Measurements from ENCODE around the gene SPINK2.

Gene SPINK2

GRCh38 chr4:56859841-56860240, 38.3 kb upstream of the SPINK2 start:
- peak overlapping the region; percentile 49 for H3K27ac Mint-ChIP-seq
- no peak for DNase-seq
- H3K36me3 Mint-ChIP-seq (ENCODE audit: low read depth) = no peaks in the 10 kb centered on the region
- peaks cover 10% of the 10 kb centered on the region for H3K27me3 Mint-ChIP-seq (ENCODE audit: low read depth, poor library complexity)
- H3K9me3 Mint-ChIP-seq = no peaks in the 10 kb centered on the region
- H3K4me3 Mint-ChIP-seq = no peak overlapping the region
- no peak for TF ChIP-seq CTCF (IDR thresholded peaks at IDR 0.05)
- no peaks in the 10 kb centered on the region for H3K4me1 Mint-ChIP-seq

GRCh38 chr4:56857601-56858309, 36.3 kb upstream of the SPINK2 start:
- no peak for DNase-seq
- Mint-ChIP-seq H3K9me3 (no peaks in the 10 kb centered on the region), H3K27ac (no peak overlapping the region), H3K4me1 (no peaks in the 10 kb centered on the region), H3K36me3 (ENCODE audit: low read depth) (no peaks in the 10 kb centered on the region), H3K27me3 (ENCODE audit: low read depth, poor library complexity) (peaks cover 10% of the 10 kb centered on the region), H3K4me3 (no peak overlapping the region)
- TF ChIP-seq CTCF (IDR thresholded peaks at IDR 0.05) = no peak

- H3K4me3 Mint-ChIP-seq = no peak overlapping the region
- no peak overlapping the region for H3K27ac Mint-ChIP-seq
- H3K9me3 Mint-ChIP-seq = no peaks in the 10 kb centered on the region
- no peaks in the 10 kb centered on the region for H3K36me3 Mint-ChIP-seq (ENCODE audit: low read depth)
- H3K27me3 Mint-ChIP-seq (ENCODE audit: low read depth, poor library complexity) = peaks cover 5% of the 10 kb centered on the region
- no peaks in the 10 kb centered on the region for H3K4me1 Mint-ChIP-seq
- no peak for DNase-seq
- no peak for TF ChIP-seq CTCF (IDR thresholded peaks at IDR 0.05)
Measured at GRCh38 chr4:56856656-56857055, 35.2 kb upstream of the SPINK2 start.

GRCh38 chr4:56850910-56851309, 29.4 kb upstream of the SPINK2 start:
- DNase-seq = no peak
- Mint-ChIP-seq H3K9me3 (no peaks in the 10 kb centered on the region), H3K36me3 (ENCODE audit: low read depth) (no peaks in the 10 kb centered on the region), H3K27ac (no peak overlapping the region), H3K27me3 (ENCODE audit: low read depth, poor library complexity) (peaks cover 4% of the 10 kb centered on the region), H3K4me3 (no peak overlapping the region), H3K4me1 (no peaks in the 10 kb centered on the region)
- TF ChIP-seq CTCF (IDR thresholded peaks at IDR 0.05) = no peak

- DNase-seq = no peak
- H3K27me3 Mint-ChIP-seq (ENCODE audit: low read depth, poor library complexity) = peaks cover 10% of the 10 kb centered on the region
- TF ChIP-seq CTCF (IDR thresholded peaks at IDR 0.05) = no peak
- no peak overlapping the region for H3K27ac Mint-ChIP-seq
- H3K36me3 Mint-ChIP-seq (ENCODE audit: low read depth) = no peaks in the 10 kb centered on the region
- H3K9me3 Mint-ChIP-seq = no peaks in the 10 kb centered on the region
- H3K4me1 Mint-ChIP-seq = no peaks in the 10 kb centered on the region
- no peak overlapping the region for H3K4me3 Mint-ChIP-seq
Measured at GRCh38 chr4:56844802-56845580, 23.5 kb upstream of the SPINK2 start.
